K562 (cell line): Measurements from ENCODE around the gene TUBB4B. TPM values are rescaled to one million over a fixed set of nuclear protein-coding genes. Genes with fewer than 3 reads are reported as not detected.

ENCODE experiments used
- ARID3B ChIP-seq: fragments of 250-450 bp; sonication (Bioruptor Pico); IDR thresholded peaks from 2 replicates; pipeline ENCODE4 v1.4.0; 2020; ENCODE audit warnings: borderline replicate concordance
- BRD4 ChIP-seq: fragments of 200-600 bp; sonication (generic); IDR thresholded peaks from 2 replicates; pipeline ENCODE4 v1.6.1; 2017; ENCODE audit warnings: inconsistent platforms
- CBFB ChIP-seq: sonication (generic); formaldehyde crosslinking; IDR thresholded peaks from 2 replicates; pipeline ENCODE4 v1.4.0; 2020; ENCODE audit warnings: mild to moderate bottlenecking, missing genetic modification reagents
- HEY1 ChIP-seq: fragments of 250-450 bp; sonication (Bioruptor Pico); IDR thresholded peaks from 2 replicates; pipeline ENCODE4 v1.5.0; 2020; ENCODE audit warnings: mild to moderate bottlenecking, moderate library complexity, borderline replicate concordance
- HINFP ChIP-seq: fragments of 450-650 bp; conservative IDR thresholded peaks from 2 replicates; pipeline ENCODE4 v1.6.1; 2016; ENCODE audit warnings: missing genetic modification characterization, low read depth, mild to moderate bottlenecking, control low read depth, missing compliant biosample characterization
- HMGN3 ChIP-seq: IDR thresholded peaks from 2 replicates; pipeline ENCODE4 v1.6.1; 2011; ENCODE audit warnings: borderline replicate concordance, low read depth, mild to moderate bottlenecking, mixed read lengths, low read length; ENCODE audit not compliant: insufficient read length; ENCODE audit errors: extremely low read depth
- JUN ChIP-seq, 2 experiments: sonication (generic) in 1 of 2; formaldehyde crosslinking in 1 of 2; IDR thresholded peaks; 2 replicates each; pipeline versions ENCODE4 v1.6.1 to v1.8.0; 2012 to 2022; ENCODE audit warnings: borderline replicate concordance in 2 of 2, mild to moderate bottlenecking in 2 of 2, improper control_type of control experiment in 1 of 2, low read depth in 1 of 2, low read length in 1 of 2, missing genetic modification reagents in 1 of 2
- MCM2 ChIP-seq: fragments of 450-650 bp; IDR thresholded peaks from 2 replicates; pipeline ENCODE4 v1.6.1; 2017; ENCODE audit warnings: low read depth, mild to moderate bottlenecking
- MYNN ChIP-seq, 2 experiments: sonication (generic); formaldehyde crosslinking in 1 of 2; IDR thresholded peaks; 2 replicates each; pipeline versions ENCODE4 v1.5.0 to v1.6.1; 2016 to 2020; ENCODE audit warnings: antibody characterized with exemption in 1 of 2, missing genetic modification reagents in 1 of 2
- NFATC3 ChIP-seq: fragments of 450-650 bp; IDR thresholded peaks from 2 replicates; pipeline ENCODE4 v1.6.1; 2017; ENCODE audit warnings: mild to moderate bottlenecking
- PCBP1 ChIP-seq: fragments of 200-400 bp; formaldehyde crosslinking; IDR thresholded peaks from 2 replicates; pipeline ENCODE4 v1.6.1; 2018; ENCODE audit warnings: mild to moderate bottlenecking, low read depth, low read length; ENCODE audit not compliant: poor library complexity, severe bottlenecking
- PHF20 ChIP-seq: fragments of 450-650 bp; IDR thresholded peaks from 2 replicates; pipeline ENCODE4 v1.6.1; 2018; ENCODE audit not compliant: partially characterized antibody
- PRMT5 ChIP-seq: sonication (generic); formaldehyde crosslinking; IDR thresholded peaks from 2 replicates; pipeline ENCODE4 v1.5.0; 2020; ENCODE audit warnings: missing genetic modification reagents
- RNF219 ChIP-seq: fragments of 250-450 bp; sonication (Bioruptor Pico); IDR thresholded peaks from 2 replicates; pipeline ENCODE4 v1.5.0; 2022; ENCODE audit warnings: mild to moderate bottlenecking
- SREBF1 ChIP-seq: fragments of 150-350 bp; IDR thresholded peaks from 2 replicates; pipeline ENCODE4 v1.6.1; 2014; ENCODE audit warnings: antibody characterized with exemption, low read depth, low read length, borderline replicate concordance
- TAF1 ChIP-seq: IDR thresholded peaks from 2 replicates; pipeline ENCODE4 v1.6.1; 2011; ENCODE audit warnings: mild to moderate bottlenecking, low read length, moderate library complexity; ENCODE audit not compliant: insufficient read depth, control insufficient read depth, severe bottlenecking; ENCODE audit errors: extremely low read depth
- ZBTB8A ChIP-seq: fragments of 450-650 bp; IDR thresholded peaks from 2 replicates; pipeline ENCODE4 v1.6.1; 2018; ENCODE audit warnings: mild to moderate bottlenecking, moderate library complexity; ENCODE audit not compliant: partially characterized antibody
- ZFP91 ChIP-seq: sonication (generic); formaldehyde crosslinking; IDR thresholded peaks from 2 replicates; pipeline ENCODE4 v1.8.0; 2022; ENCODE audit warnings: mild to moderate bottlenecking, missing genetic modification reagents
- ZFPM2 ChIP-seq: fragments of 250-450 bp; sonication (Bioruptor Pico); IDR thresholded peaks from 2 replicates; pipeline ENCODE4 v1.5.1; 2022; ENCODE audit warnings: mild to moderate bottlenecking
- ZNF717 ChIP-seq: fragments of 250-450 bp; sonication (Bioruptor Pico); IDR thresholded peaks from 2 replicates; pipeline ENCODE4 v1.5.0; 2021
- polyA plus RNA-seq, 8 experiments: library from polyadenylated mRNA; depleted of rRNA in 4 of 8; stranded (reverse) in 5 of 8; unstranded in 3 of 8; fragments of >200 nt; fragmentation: Nextera tagmentation in 2 of 8; fragmentation: Illumina TruSeq in 1 of 8; extraction: Ambion mirVana in 2 of 8; extraction: Trizol in 1 of 8; gene quantifications; 2 replicates each; pipeline versions ENCODE4 v1.2.1 to v1.2.3, GENCODE V29; 2011 to 2014; ENCODE audit warnings: inconsistent platforms in 1 of 8, missing spikeins in 1 of 8
- total RNA-seq, 7 experiments: library from RNA; depleted of rRNA in 6 of 7; stranded (reverse); fragments of >200 nt in 6 of 7; fragmentation: Illumina TruSeq in 2 of 7; extraction: Trizol in 2 of 7; gene quantifications; 2 replicates each; pipeline versions ENCODE4 v1.2.1 to v1.2.3, GENCODE V29; 2011 to 2021; ENCODE audit warnings: low replicate concordance in 1 of 7

The TUBB4B gene
- total and polyA plus RNA-seq, 9 of the 15 experiments (the other 6 are each of a cell fraction or from before 2014, with no cell fraction given) = 24.1 to 443 (median 268) TPM

GRCh38 chr9:137243626-137244485, 2.8 kb downstream of the TUBB4B start (continued):
- TF ChIP-seq RNF219 (CRISPR knock-in tag) (no peak), HEY1 (CRISPR knock-in tag) (no peak), TAF1 (no peak), HMGN3 (no peak), ZFP91 (CRISPR knock-in tag) (no peak), JUN (IDR thresholded peaks at IDR 0.05; ENCODE audit: borderline replicate concordance, low read depth, low read length) (no peak), JUN (CRISPR knock-in tag; IDR thresholded peaks at IDR 0.05; ENCODE audit: borderline replicate concordance) (0 out of 2 replicates have a peak, but pooled peaks have one; percentile 53), MCM2 (no peak), NFATC3 (no peak), ZFPM2 (no peak), PRMT5 (no peak), MYNN (IDR thresholded peaks at IDR 0.05) (peak; percentile 39; the same call in 1 of the 2 replicates), MYNN (CRISPR knock-in tag; IDR thresholded peaks at IDR 0.05) (no peak), SREBF1 (no peak), ZBTB8A (no peak), BRD4 (no peak), CBFB (no peak), ZNF717 (CRISPR knock-in tag) (no peak), HINFP (no peak), ARID3B (CRISPR knock-in tag) (no peak), PCBP1 (no peak), PHF20 (no peak)
